Esophagus squamous epithelium (tissue), 5 donors: Measurements from ENCODE around the gene ANO10. TPM values are rescaled to one million over a fixed set of nuclear protein-coding genes. Genes with fewer than 3 reads are reported as not detected.
"Not testable (repeated sequence)": the region's sequence is repeated elsewhere in the genome, so short reads cannot be mapped to it uniquely, and the experiment has no call there.

Experiments used
- DNase-seq: peaks from one replicate; lab custom pipeline; 2025; lab: John Stamatoyannopoulos, UW
- H3K27ac ChIP-seq, 4 donors: fragments of 200-600 bp; sonication (generic); one replicate each; pipeline ENCODE4 v1.5.1; 2016 to 2019; ENCODE audit warnings: mild to moderate bottlenecking in 1 of 4
- H3K27me3 ChIP-seq, 4 donors: fragments of 200-600 bp; sonication (generic); 1 replicate in 3 of 4; 2 replicates in 1 of 4; pipeline versions ENCODE4 v1.5.1 to v1.6.0; 2017 to 2021; ENCODE audit warnings: antibody characterized with exemption in 1 of 4
- H3K36me3 ChIP-seq, 3 donors: fragments of 200-600 bp; sonication (generic); one replicate each; pipeline ENCODE4 v1.5.1; 2016 to 2019
- H3K4me1 ChIP-seq, 3 donors: fragments of 200-600 bp; sonication (generic); one replicate each; pipeline ENCODE4 v1.5.1; 2017 to 2019
- H3K4me3 ChIP-seq, 4 donors: fragments of 200-600 bp; sonication (generic); 1 replicate in 3 of 4; 2 replicates in 1 of 4; pipeline ENCODE4 v1.5.1; 2016 to 2019; ENCODE audit warnings: mild to moderate bottlenecking in 2 of 4, moderate library complexity in 1 of 4
- H3K9me3 ChIP-seq, 3 donors: fragments of 200-600 bp; sonication (generic); one replicate each; pipeline ENCODE4 v1.5.1; 2016 to 2019
- CTCF ChIP-seq, 6 experiments: fragments of 450-650 bp in 4 of 6; fragments of 200-600 bp in 2 of 6; sonication (generic) in 2 of 6; IDR thresholded peaks; one replicate each; pipeline ENCODE4 v1.5.1; 2016 to 2019; ENCODE audit warnings: antibody characterized with exemption in 6 of 6, mild to moderate bottlenecking in 4 of 6, moderate library complexity in 4 of 6
- POLR2A ChIP-seq, 4 donors: fragments of 450-650 bp; IDR thresholded peaks; one replicate each; pipeline ENCODE4 v1.6.1; 2017; ENCODE audit warnings: antibody characterized with exemption in 4 of 4, mild to moderate bottlenecking in 4 of 4, moderate library complexity in 3 of 4
- WGBS, 2 donors: methylation state at CpG; one replicate each; pipeline ENCODE4 v1.1.5; 2018; 5-methylcytosine and 5-hydroxymethylcytosine counted together
- intact Hi-C: fragments of 100-400 bp; cut with DNase I; formaldehyde crosslinking; loops from one replicate; pipeline ENCODE4 v1.15.0; 2022
- total RNA-seq, 4 donors: library from RNA; depleted of rRNA; stranded (reverse); fragments of >200 nt; gene quantifications; one replicate each; pipeline ENCODE4 v1.1.0, GENCODE V29; 2016
- donor health status: DM: yes; HTN: yes; CAD: no.

The ANO10 gene
- total RNA-seq, 4 donors from 2014 or later: 18.5 to 22.3 (median 20.3) TPM

- DNase-seq: no peak
- no peaks in the 10 kb centered on the region for H3K4me1 ChIP-seq
- no peak for TF ChIP-seq POLR2A (IDR thresholded peaks at IDR 0.05)
- no peak for TF ChIP-seq CTCF (IDR thresholded peaks at IDR 0.05)
- H3K36me3 ChIP-seq: no peaks in the 10 kb centered on the region
- no peaks in the 10 kb centered on the region for H3K27me3 ChIP-seq
- intact Hi-C loops: no loop called here
- no peaks in the 10 kb centered on the region for H3K9me3 ChIP-seq
- H3K27ac ChIP-seq: no peak overlapping the region
- 90 to 92% methylated on average over 5 of the region's 5 CpGs for WGBS, 2 donors
- no peak overlapping the region for H3K4me3 ChIP-seq
Observed at GRCh38 chr3:43613976-43614375, 7.8 kb downstream of the ANO10 start.

- H3K36me3 ChIP-seq: no peaks in the 10 kb centered on the region
- TF ChIP-seq POLR2A (IDR thresholded peaks at IDR 0.05): no peak
- no peak for TF ChIP-seq CTCF (IDR thresholded peaks at IDR 0.05)
- no peak overlapping the region for H3K27ac ChIP-seq
- intact Hi-C loops: no loop called here
- H3K9me3 ChIP-seq: no peaks in the 10 kb centered on the region
- no peaks in the 10 kb centered on the region for H3K27me3 ChIP-seq
- H3K4me1 ChIP-seq: no peaks in the 10 kb centered on the region
- H3K4me3 ChIP-seq: no peak overlapping the region
- no peak for DNase-seq
Observed at GRCh38 chr3:43612419-43612818, 9.4 kb downstream of the ANO10 start.

GRCh38 chr3:43609406-43609805, 12.4 kb downstream of the ANO10 start:
- Histone ChIP-seq H3K4me3 (no peak overlapping the region), H3K36me3 (peaks cover 0 to 13% (median 6%) of the 10 kb centered on the region in 3 donors), H3K4me1 (no peaks in the 10 kb centered on the region), H3K9me3 (no peaks in the 10 kb centered on the region), H3K27me3 (no peaks in the 10 kb centered on the region), H3K27ac (no peak overlapping the region)
- intact Hi-C loops: no loop called here
- DNase-seq: no peak
- WGBS, 2 donors: 83 to 100% methylated on average over 1 of the region's 1 CpG
- TF ChIP-seq POLR2A (IDR thresholded peaks at IDR 0.05) (no peak), CTCF (IDR thresholded peaks at IDR 0.05) (no peak)

- intact Hi-C loops: no loop called here
- TF ChIP-seq CTCF (IDR thresholded peaks at IDR 0.05) (no peak), POLR2A (IDR thresholded peaks at IDR 0.05) (no peak)
- H3K27ac ChIP-seq: no peak overlapping the region
- H3K36me3 ChIP-seq: peaks cover 0 to 19% (median 6%) of the 10 kb centered on the region in 3 donors
- no peak for DNase-seq
- 79 to 83% methylated on average over 1 of the region's 1 CpG for WGBS, 2 donors
- no peak overlapping the region for H3K4me3 ChIP-seq
- no peaks in the 10 kb centered on the region for H3K9me3 ChIP-seq
- H3K27me3 ChIP-seq: no peaks in the 10 kb centered on the region
- H3K4me1 ChIP-seq: no peaks in the 10 kb centered on the region
Observed at GRCh38 chr3:43608751-43609150, 13.1 kb downstream of the ANO10 start.

GRCh38 chr3:43606284-43606683, 15.5 kb downstream of the ANO10 start:
- 56 to 59% methylated on average over 2 of the region's 2 CpGs for WGBS, 2 donors
- DNase-seq: no peak

GRCh38 chr3:43599959-43600358, 21.9 kb downstream of the ANO10 start:
- H3K36me3 ChIP-seq: peaks cover 0 to 47% (median under 1%) of the 10 kb centered on the region in 3 donors
- H3K27ac ChIP-seq, H3K9me3 ChIP-seq, H3K4me1 ChIP-seq, intact Hi-C loops, H3K4me3 ChIP-seq, H3K27me3 ChIP-seq, DNase-seq: not testable (repeated sequence)
- WGBS, 2 donors: 63 to 85% methylated on average over 2 of the region's 2 CpGs

More at GRCh38 chr3:43606284-43606683, 15.5 kb downstream of the ANO10 start:
- H3K27ac ChIP-seq: no peak overlapping the region
- peaks cover 0 to 33% (median 6%) of the 10 kb centered on the region in 3 donors for H3K36me3 ChIP-seq
- H3K27me3 ChIP-seq: no peaks in the 10 kb centered on the region
- H3K4me1 ChIP-seq: no peaks in the 10 kb centered on the region
- no peak for TF ChIP-seq POLR2A (IDR thresholded peaks at IDR 0.05)
- TF ChIP-seq CTCF (IDR thresholded peaks at IDR 0.05): no peak
- H3K9me3 ChIP-seq: no peaks in the 10 kb centered on the region
- no peak overlapping the region for H3K4me3 ChIP-seq
- intact Hi-C loops: no loop called here
